ENCODE results near the gene PLD1.
A peak's percentile ranks its signal among the peaks of the same experiment; 100 is the strongest.
"Not testable (repeated sequence)": the region's sequence is repeated elsewhere in the genome, so short reads cannot be mapped to it uniquely, and the experiment has no call there.

PLD1 gene, protein sequence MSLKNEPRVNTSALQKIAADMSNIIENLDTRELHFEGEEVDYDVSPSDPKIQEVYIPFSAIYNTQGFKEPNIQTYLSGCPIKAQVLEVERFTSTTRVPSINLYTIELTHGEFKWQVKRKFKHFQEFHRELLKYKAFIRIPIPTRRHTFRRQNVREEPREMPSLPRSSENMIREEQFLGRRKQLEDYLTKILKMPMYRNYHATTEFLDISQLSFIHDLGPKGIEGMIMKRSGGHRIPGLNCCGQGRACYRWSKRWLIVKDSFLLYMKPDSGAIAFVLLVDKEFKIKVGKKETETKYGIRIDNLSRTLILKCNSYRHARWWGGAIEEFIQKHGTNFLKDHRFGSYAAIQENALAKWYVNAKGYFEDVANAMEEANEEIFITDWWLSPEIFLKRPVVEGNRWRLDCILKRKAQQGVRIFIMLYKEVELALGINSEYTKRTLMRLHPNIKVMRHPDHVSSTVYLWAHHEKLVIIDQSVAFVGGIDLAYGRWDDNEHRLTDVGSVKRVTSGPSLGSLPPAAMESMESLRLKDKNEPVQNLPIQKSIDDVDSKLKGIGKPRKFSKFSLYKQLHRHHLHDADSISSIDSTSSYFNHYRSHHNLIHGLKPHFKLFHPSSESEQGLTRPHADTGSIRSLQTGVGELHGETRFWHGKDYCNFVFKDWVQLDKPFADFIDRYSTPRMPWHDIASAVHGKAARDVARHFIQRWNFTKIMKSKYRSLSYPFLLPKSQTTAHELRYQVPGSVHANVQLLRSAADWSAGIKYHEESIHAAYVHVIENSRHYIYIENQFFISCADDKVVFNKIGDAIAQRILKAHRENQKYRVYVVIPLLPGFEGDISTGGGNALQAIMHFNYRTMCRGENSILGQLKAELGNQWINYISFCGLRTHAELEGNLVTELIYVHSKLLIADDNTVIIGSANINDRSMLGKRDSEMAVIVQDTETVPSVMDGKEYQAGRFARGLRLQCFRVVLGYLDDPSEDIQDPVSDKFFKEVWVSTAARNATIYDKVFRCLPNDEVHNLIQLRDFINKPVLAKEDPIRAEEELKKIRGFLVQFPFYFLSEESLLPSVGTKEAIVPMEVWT

GRCh38 chr3:171809861-171810628 lies at the start of gene PLD1:
Gene PLD1, minus strand, starts transcription at chr3:171810483. Its CDS starts 72,432 bp downstream, at chr3:171738051.
- peak; percentile 96 for DNase-seq (ENCODE audit: low read depth, low spot score)

DNA sequence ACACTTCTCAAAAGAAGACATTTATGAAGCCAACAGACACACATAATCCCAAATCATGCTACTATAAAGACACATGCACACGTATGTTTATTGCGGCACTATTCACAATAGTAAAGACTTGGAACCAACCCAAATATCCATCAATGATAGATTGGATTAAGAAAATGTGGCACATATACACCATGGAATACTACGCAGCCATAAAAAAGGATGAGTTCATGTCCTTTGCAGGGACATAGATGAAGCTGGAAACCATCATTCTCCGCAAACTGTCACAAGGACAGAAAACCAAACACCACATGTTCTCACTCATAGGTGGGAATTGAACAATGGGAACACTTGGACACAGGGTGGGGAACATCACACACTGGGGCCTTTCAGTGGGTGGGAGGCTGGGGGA lies 48.5 kb upstream of the PLD1 start:
- DNase-seq (ENCODE audit: low read depth, low spot score): not testable (repeated sequence)

- no peak for DNase-seq (ENCODE audit: low read depth, low spot score)
Observed at GRCh38 chr3:171854649-171855305, 44.5 kb upstream of the PLD1 start.

DNA sequence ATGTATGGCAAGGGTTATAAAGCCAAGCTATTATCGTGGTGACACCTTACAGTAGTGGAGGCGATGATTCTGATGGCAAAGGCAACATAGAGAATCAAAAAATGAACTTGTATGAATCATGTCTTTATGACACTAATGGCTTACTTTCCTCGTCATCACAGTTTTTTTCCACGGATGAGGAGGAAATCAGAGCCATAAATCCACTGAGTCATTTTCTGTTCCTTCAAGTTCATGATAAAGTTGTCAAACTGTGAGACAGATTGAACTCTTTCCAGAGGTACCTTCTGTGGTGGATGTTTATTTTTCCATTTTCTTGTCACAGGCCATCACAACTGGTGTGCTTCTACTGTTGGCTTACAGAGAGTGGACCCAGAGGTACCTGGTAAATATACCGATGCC lies 41.4 kb upstream of the PLD1 start:
- peak; percentile 41 for DNase-seq (ENCODE audit: low read depth, low spot score)

- DNase-seq (ENCODE audit: low read depth, low spot score): no peak
Observed at GRCh38 chr3:171850960-171851659, 40.8 kb upstream of the PLD1 start.

GRCh38 chr3:171850320-171850959 lies 40.2 kb upstream of the PLD1 start:
- no peak for DNase-seq (ENCODE audit: low read depth, low spot score)

DNA sequence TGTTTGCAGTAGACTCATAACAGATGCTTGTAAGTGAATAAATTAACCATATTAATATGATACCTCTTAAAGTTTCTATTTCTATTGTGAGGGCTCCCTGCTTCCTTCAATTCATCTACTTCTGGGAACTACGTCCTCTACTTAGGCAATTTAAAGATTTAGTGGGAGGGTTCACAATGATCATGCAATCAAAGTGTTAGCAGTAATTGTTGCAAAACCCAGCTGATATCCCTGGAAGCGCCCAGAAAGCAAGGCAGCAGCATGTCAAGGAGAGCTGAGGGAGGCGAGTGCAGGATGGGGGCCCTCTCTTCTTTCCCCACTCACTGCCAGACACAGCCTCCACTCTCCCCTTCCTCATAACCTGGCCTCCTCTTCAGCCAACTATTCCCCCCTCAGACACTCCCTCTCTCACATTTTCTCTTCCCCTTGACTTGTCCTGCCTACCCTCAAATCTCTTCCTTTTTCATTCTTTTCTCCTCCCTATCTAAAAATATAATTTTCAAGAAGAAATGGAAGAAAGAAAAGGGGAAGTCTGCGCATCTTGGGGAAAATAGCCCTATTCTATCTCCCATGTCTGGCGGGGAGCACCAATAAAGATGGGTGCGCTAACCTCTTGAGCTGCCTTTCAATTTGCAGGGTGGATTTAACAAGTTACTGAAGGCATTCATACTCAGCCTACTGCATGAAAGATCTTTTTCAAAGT lies 39.5 kb upstream of the PLD1 start:
- no peak for DNase-seq (ENCODE audit: low read depth, low spot score)

GRCh38 chr3:171847595-171848259 lies 37.4 kb upstream of the PLD1 start:
- DNase-seq (ENCODE audit: low read depth, low spot score): no peak

DNA sequence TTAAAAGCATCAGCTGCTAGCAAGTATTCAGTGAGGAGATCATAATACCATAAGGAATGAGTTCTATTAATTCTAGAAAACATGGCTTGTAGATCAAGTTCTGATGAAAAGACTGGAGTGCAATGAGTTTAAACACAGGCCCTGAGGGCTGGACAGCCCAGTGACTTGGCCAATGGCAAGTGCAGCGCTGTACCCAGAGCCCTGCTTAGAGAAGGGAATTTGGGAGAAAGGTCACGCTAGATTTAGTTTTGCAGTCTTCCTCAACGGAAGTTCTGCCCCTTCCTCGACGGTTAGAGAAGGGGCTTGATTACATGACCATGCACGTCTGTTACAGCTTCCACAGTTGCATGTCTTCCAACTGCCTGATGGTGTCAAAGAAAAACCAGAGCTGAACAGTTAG lies 36.9 kb upstream of the PLD1 start:
- no peak for DNase-seq (ENCODE audit: low read depth, low spot score)

DNA sequence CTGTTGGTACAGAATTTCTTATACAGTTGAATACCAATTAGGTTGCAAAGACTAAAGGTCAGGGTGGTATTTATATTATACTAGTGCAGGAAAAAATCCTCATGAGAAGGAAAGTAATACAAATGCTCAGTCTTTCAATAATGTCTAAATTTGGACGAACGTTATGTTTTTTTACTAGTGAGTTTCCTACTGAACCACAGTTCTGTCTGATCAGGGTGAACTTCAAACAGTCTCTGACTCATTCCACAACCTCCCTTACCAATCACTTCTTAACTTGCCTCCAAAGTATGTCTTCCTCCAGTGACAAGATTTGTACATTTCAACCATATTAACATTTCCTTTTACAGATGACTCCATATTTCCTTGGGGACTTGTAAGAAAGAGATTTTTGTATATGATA lies 36.3 kb upstream of the PLD1 start:
- peak; percentile 54 for DNase-seq (ENCODE audit: low read depth, low spot score)

DNA sequence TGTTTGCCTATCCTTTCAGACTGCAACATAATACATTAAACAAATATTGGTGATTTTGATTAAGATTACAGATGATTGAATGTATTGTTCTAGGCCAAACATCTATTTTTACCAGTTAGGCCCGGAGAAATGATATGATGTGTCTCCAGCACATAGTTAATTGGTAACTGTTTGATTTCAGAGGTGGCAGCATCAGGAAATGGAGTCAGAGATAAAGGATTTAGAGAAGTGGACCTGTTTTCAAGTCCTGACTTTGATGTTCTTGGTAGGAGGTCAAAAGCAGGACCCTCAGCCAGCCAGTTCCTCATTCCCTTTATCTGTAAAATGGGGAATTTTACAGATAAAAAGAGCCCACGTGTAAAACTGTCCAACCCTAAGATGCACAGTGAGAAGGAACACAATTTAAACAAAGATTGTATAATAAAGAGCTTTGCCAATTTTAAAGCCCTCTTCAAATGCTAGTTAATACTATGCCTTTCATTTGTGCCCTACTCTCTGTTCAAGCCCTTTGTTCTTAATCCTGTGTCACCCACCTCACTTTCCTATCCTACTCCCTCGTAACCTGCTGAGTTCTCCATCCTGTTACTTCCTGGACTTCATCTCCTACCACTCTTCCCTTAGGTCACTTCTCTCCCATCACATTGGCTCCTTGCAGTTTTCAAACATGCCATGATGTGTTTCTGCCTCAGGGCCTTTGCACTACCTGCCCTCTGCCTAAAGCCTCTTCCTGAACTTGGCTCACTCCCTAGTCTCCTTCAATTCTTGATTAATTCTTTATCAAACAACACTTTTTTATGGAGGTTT lies 35.4 kb upstream of the PLD1 start:
- DNase-seq (ENCODE audit: low read depth, low spot score): no peak

DNA sequence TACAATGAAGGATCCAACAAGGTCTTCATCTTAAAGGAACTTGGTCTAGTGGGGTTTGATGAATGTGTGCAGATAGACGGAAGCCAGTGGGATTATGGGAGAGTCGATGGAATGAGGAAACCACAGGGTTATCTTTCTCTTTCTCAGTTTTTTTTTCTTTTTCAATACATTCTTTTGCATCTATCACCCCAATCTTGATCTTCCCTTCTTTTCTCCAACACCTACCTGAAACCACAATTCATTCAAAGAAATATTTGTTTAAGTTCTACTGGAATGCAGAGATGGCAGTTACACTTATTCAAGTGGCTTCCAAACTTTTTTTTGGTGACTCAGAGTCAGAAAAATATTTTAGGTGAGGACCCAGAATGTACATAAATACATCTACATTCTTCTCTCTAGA lies 34.6 kb upstream of the PLD1 start:
- no peak for DNase-seq (ENCODE audit: low read depth, low spot score)

- DNase-seq (ENCODE audit: low read depth, low spot score): peak; percentile 83
Observed at GRCh38 chr3:171842864-171843518, 32.7 kb upstream of the PLD1 start, which contains the start of gene TMEM212. Gene TMEM212, plus strand, starts transcription at chr3:171843349. Its CDS starts 35 bp downstream, at chr3:171843384.

- peak; percentile 54 for DNase-seq (ENCODE audit: low read depth, low spot score)
Observed at GRCh38 chr3:171841620-171842000, 31.3 kb upstream of the PLD1 start.

- DNase-seq (ENCODE audit: low read depth, low spot score): no peak
Observed at GRCh38 chr3:171840811-171841619, 30.7 kb upstream of the PLD1 start.

DNA sequence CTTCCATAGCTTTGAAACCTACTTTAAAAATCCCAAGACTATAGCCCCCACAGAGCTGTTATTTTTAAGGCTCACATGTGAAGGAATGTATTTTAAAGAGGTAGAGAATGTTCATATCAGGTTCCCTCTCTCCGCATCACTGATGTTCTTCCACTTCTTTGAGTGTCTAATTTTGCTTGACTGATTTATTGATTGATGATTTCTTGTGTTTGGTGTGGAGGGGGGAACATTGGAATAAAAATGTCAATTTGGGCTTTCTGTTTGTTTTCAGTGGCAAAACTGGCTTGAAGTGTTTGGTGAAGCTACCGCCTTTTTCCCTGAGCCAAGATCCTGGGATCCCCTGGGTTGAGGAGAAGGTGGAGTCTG lies 30.1 kb upstream of the PLD1 start:
- no peak for DNase-seq (ENCODE audit: low read depth, low spot score)
